ENCODE results near the gene GCNT2. TPM values are rescaled to one million over a fixed set of nuclear protein-coding genes. Genes with fewer than 3 reads are reported as not detected.

The GCNT2 gene
- total RNA-seq, 1 donor from 2014 or later, result 17.5 TPM

GRCh38 chr6:10618409-10618808 is 97.3 kb downstream of the GCNT2 start:
- H3K4me3 ChIP-seq (ENCODE audit: low read depth, low read length), result no peak overlapping the region
- TF ChIP-seq CTCF (conservative IDR thresholded peaks at IDR 0.05; ENCODE audit: low read depth, low read length), result no peak
- DNase-seq (ENCODE audit: low read depth), result no peak

GRCh38 chr6:10621213-10621612 is 100.1 kb downstream of the GCNT2 start:
- no peak overlapping the region for H3K4me3 ChIP-seq (ENCODE audit: low read depth, low read length)
- TF ChIP-seq CTCF (conservative IDR thresholded peaks at IDR 0.05; ENCODE audit: low read depth, low read length), result no peak
- DNase-seq (ENCODE audit: low read depth), result no peak

DNA sequence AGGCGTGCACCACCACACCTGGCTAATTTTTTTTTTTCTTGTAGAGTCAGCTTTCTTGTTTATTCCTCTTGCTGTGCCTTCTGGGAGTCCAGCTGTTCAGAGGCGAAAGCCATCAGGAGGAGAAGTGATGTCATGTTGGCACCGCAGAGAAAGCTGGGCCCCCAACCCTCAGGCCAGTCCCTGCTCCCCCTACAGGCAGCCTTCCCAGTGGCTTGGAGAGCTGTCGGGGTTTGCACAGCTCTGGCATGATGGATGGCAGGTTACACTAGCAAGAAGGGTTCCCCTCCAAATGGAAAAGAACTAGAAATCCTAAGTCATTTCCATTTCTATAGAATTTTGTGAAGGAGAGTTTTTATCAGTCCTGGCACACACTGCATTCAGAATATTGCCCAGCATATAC is 100.7 kb downstream of the GCNT2 start:
- TF ChIP-seq CTCF (conservative IDR thresholded peaks at IDR 0.05; ENCODE audit: low read depth, low read length), result peak; percentile 20
- H3K4me3 ChIP-seq (ENCODE audit: low read depth, low read length), result no peak overlapping the region
- DNase-seq (ENCODE audit: low read depth), result no peak

- TF ChIP-seq CTCF (conservative IDR thresholded peaks at IDR 0.05; ENCODE audit: low read depth, low read length), result no peak
- no peak for DNase-seq (ENCODE audit: low read depth)
- H3K4me3 ChIP-seq (ENCODE audit: low read depth, low read length), result no peak overlapping the region
These were observed 103.7 kb downstream of the GCNT2 start for GRCh38 chr6:10624836-10625235.

DNA sequence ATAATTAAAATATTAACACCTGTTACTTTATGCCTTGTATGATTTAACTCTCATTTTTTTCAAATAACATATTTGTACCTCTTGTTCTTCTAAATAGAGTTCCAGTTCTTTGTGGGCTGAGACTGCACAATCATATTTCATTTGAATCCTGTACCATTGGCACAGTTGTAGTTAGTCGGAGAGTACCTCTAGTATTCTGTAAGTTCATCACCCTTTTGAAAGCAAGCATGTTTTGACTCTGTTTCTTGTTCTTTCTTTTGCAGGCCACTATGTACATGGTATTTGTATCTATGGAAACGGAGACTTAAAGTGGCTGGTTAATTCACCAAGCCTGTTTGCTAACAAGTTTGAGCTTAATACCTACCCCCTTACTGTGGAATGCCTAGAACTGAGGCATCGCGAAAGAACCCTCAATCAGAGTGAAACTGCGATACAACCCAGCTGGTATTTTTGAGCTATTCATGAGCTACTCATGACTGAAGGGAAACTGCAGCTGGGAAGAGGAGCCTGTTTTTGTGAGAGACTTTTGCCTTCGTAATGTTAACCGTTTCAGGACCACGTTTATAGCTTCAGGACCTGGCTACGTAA is 105.1 kb downstream of the GCNT2 start:
- no peak for TF ChIP-seq CTCF (conservative IDR thresholded peaks at IDR 0.05; ENCODE audit: low read depth, low read length)
- no peak overlapping the region for H3K4me3 ChIP-seq (ENCODE audit: low read depth, low read length)
- no peak for DNase-seq (ENCODE audit: low read depth)

DNA sequence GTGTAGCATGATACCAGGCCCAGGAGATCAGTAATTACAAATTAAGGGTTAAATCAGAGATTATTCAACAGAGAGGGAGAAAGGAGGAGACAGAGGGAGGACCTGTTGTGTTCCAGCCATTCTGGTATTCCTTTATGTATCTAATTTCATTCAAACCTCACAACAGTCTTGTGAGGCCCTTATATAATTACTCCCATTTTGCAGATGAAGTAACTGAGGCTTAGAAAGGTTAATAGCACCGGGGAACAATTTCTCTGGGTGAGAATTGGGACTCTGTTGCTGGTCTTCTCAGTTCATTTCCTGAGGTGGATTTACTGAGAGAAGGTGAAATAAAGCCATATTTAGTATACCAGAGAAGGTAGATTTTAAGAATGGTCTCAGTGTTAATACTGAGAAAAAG is 106.6 kb downstream of the GCNT2 start:
- H3K4me3 ChIP-seq (ENCODE audit: low read depth, low read length), result no peak overlapping the region
- DNase-seq (ENCODE audit: low read depth), result no peak
- no peak for TF ChIP-seq CTCF (conservative IDR thresholded peaks at IDR 0.05; ENCODE audit: low read depth, low read length)

GRCh38 chr6:10630178-10630577 is 109.0 kb downstream of the GCNT2 start:
- DNase-seq (ENCODE audit: low read depth), result no peak
- no peak for TF ChIP-seq CTCF (conservative IDR thresholded peaks at IDR 0.05; ENCODE audit: low read depth, low read length)
- no peak overlapping the region for H3K4me3 ChIP-seq (ENCODE audit: low read depth, low read length)

Measured in epithelial cell of proximal tubule (primary cell).